Peyer's patch (tissue), 4 donors: ENCODE results near the gene POU2AF3. TPM values are rescaled to one million over a fixed set of nuclear protein-coding genes. Genes with fewer than 3 reads are reported as not detected.
"Not testable (repeated sequence)": the region's sequence is repeated elsewhere in the genome, so short reads cannot be mapped to it uniquely, and the experiment has no call there.

Experiments used
- DNase-seq, 3 donors: peaks; one replicate each; pipeline ENCODE4 v3.0.0-alpha.2; 2017 to 2019
- H3K27ac ChIP-seq, 4 donors: fragments of 200-600 bp; sonication (generic); one replicate each; pipeline ENCODE4 v1.5.1; 2016 to 2019
- H3K27me3 ChIP-seq, 2 donors: fragments of 200-600 bp; sonication (generic); one replicate each; pipeline ENCODE4 v1.5.1; 2019
- H3K36me3 ChIP-seq, 3 donors: fragments of 200-600 bp; sonication (generic); one replicate each; pipeline ENCODE4 v1.5.1; 2016 to 2019
- H3K4me1 ChIP-seq, 4 donors: fragments of 200-600 bp; sonication (generic); one replicate each; pipeline ENCODE4 v1.5.1; 2016 to 2019
- H3K4me3 ChIP-seq, 4 donors: fragments of 200-600 bp; sonication (generic); 1 replicate in 3 of 4; 2 replicates in 1 of 4; pipeline ENCODE4 v1.5.1; 2016 to 2019; ENCODE audit warnings: mild to moderate bottlenecking in 1 of 4
- H3K9me3 ChIP-seq, 4 donors: fragments of 200-600 bp; sonication (generic); one replicate each; pipeline ENCODE4 v1.5.1; 2016 to 2019; ENCODE audit warnings: mild to moderate bottlenecking in 1 of 4
- POLR2A ChIP-seq, 2 donors: fragments of 450-650 bp; IDR thresholded peaks; one replicate each; pipeline ENCODE4 v1.5.1; 2017; ENCODE audit warnings: antibody characterized with exemption in 2 of 2, mild to moderate bottlenecking in 2 of 2, moderate library complexity in 2 of 2
- total RNA-seq, 4 donors: library from RNA; depleted of rRNA; stranded (reverse); fragments of >200 nt; gene quantifications; one replicate each; pipeline ENCODE4 v1.1.0, GENCODE V29; 2016
- TF ChIP-seq, protein P1 (sequence below), 6 experiments: fragments of 450-650 bp in 4 of 6; fragments of 200-600 bp in 2 of 6; sonication (generic) in 1 of 6; IDR thresholded peaks; one replicate each; pipeline ENCODE4 v1.5.1; 2017 to 2019; ENCODE audit warnings: antibody characterized with exemption in 6 of 6, mild to moderate bottlenecking in 3 of 6, moderate library complexity in 1 of 6

The POU2AF3 gene
- total RNA-seq, 4 donors from 2014 or later, result 2.5 to 14.9 (median 11.4) TPM

GRCh38 chr11:111259896-111260295 lies 38.5 kb upstream of the POU2AF3 start:
- DNase-seq, result no peak
- H3K4me1 ChIP-seq, result no peaks in the 10 kb centered on the region
- H3K36me3 ChIP-seq, result no peaks in the 10 kb centered on the region
- H3K27ac ChIP-seq, result no peak overlapping the region
- H3K9me3 ChIP-seq, result no peaks in the 10 kb centered on the region
- TF ChIP-seq, protein P1, sequence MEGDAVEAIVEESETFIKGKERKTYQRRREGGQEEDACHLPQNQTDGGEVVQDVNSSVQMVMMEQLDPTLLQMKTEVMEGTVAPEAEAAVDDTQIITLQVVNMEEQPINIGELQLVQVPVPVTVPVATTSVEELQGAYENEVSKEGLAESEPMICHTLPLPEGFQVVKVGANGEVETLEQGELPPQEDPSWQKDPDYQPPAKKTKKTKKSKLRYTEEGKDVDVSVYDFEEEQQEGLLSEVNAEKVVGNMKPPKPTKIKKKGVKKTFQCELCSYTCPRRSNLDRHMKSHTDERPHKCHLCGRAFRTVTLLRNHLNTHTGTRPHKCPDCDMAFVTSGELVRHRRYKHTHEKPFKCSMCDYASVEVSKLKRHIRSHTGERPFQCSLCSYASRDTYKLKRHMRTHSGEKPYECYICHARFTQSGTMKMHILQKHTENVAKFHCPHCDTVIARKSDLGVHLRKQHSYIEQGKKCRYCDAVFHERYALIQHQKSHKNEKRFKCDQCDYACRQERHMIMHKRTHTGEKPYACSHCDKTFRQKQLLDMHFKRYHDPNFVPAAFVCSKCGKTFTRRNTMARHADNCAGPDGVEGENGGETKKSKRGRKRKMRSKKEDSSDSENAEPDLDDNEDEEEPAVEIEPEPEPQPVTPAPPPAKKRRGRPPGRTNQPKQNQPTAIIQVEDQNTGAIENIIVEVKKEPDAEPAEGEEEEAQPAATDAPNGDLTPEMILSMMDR (IDR thresholded peaks at IDR 0.05), result no peak
- TF ChIP-seq POLR2A (IDR thresholded peaks at IDR 0.05), result no peak
- H3K4me3 ChIP-seq, result no peak overlapping the region
- H3K27me3 ChIP-seq, result no peaks in the 10 kb centered on the region

- Histone ChIP-seq H3K4me1 (no peaks in the 10 kb centered on the region), H3K36me3 (no peaks in the 10 kb centered on the region), H3K9me3 (no peaks in the 10 kb centered on the region), H3K27ac (no peak overlapping the region), H3K4me3 (no peak overlapping the region), H3K27me3 (no peaks in the 10 kb centered on the region)
- no peak for TF ChIP-seq POLR2A (IDR thresholded peaks at IDR 0.05)
- TF ChIP-seq, protein P1 (IDR thresholded peaks at IDR 0.05), result no peak
- DNase-seq, result no peak
Measured at GRCh38 chr11:111260811-111261210, 37.5 kb upstream of the POU2AF3 start.

DNA sequence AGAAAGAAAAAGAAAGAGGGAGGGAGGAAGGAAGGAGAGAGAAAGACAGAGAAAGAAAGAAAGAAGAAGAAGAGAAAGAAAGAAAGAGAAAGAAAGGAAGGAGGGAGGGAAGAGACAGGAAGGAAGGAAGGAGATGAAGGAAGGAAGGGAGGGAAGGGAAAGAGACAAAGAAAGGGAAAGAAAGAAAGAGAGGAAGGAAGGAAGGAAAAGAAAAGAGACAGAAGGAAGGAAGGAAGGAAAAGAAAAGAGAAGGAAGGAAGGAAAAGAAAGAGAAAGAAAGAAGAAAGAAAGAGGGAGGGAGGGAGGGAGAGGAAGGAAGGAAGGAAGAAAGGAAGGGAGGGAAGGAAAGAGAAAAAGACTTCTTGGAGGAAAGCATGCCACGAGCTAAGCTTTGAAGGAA lies 33.7 kb upstream of the POU2AF3 start:
- DNase-seq, result no peak

GRCh38 chr11:111265421-111265820 lies 32.9 kb upstream of the POU2AF3 start:
- DNase-seq, result no peak
- no peaks in the 10 kb centered on the region for H3K36me3 ChIP-seq
- no peak for TF ChIP-seq POLR2A (IDR thresholded peaks at IDR 0.05)
- TF ChIP-seq, protein P1 (IDR thresholded peaks at IDR 0.05), result no peak

More for the DNA sequence above, 33.7 kb upstream of the POU2AF3 start:
- Histone ChIP-seq H3K27ac (no peak overlapping the region), H3K9me3 (no peaks in the 10 kb centered on the region), H3K4me1 (no peaks in the 10 kb centered on the region), H3K36me3 (no peaks in the 10 kb centered on the region), H3K27me3 (no peaks in the 10 kb centered on the region), H3K4me3 (no peak overlapping the region)
- no peak for TF ChIP-seq POLR2A (IDR thresholded peaks at IDR 0.05)
- TF ChIP-seq, protein P1 (IDR thresholded peaks at IDR 0.05), result no peak

GRCh38 chr11:111268303-111268702 lies 30.0 kb upstream of the POU2AF3 start:
- not testable (repeated sequence) for H3K27ac ChIP-seq, H3K27me3 ChIP-seq, H3K4me3 ChIP-seq, H3K9me3 ChIP-seq, H3K36me3 ChIP-seq, DNase-seq, H3K4me1 ChIP-seq

More at GRCh38 chr11:111265421-111265820, 32.9 kb upstream of the POU2AF3 start:
- no peaks in the 10 kb centered on the region for H3K4me1 ChIP-seq
- no peak overlapping the region for H3K4me3 ChIP-seq
- no peaks in the 10 kb centered on the region for H3K9me3 ChIP-seq
- H3K27ac ChIP-seq, result no peak overlapping the region
- H3K27me3 ChIP-seq, result no peaks in the 10 kb centered on the region

- Histone ChIP-seq H3K27ac (no peak overlapping the region), H3K27me3 (no peaks in the 10 kb centered on the region), H3K36me3 (no peaks in the 10 kb centered on the region), H3K4me3 (no peak overlapping the region), H3K4me1 (no peaks in the 10 kb centered on the region), H3K9me3 (no peaks in the 10 kb centered on the region)
- TF ChIP-seq, protein P1 (IDR thresholded peaks at IDR 0.05), result no peak
- TF ChIP-seq POLR2A (IDR thresholded peaks at IDR 0.05), result no peak
- no peak for DNase-seq
Measured at GRCh38 chr11:111269146-111269868, 29.0 kb upstream of the POU2AF3 start.
